Measurements from ENCODE around the gene SLC29A1. TPM values are rescaled to one million over a fixed set of nuclear protein-coding genes. Genes with fewer than 3 reads are reported as not detected.

SLC29A1 gene
- total and polyA plus RNA-seq, 7 donors = 4.2 to 195 (median 147) TPM

- no peak for DNase-seq
- TF ChIP-seq POLR2AphosphoS5 (IDR thresholded peaks at IDR 0.05) = no peak
- no peak for TF ChIP-seq POLR2A (IDR thresholded peaks at IDR 0.05)
- TF ChIP-seq CTCF (IDR thresholded peaks at IDR 0.05) = peak in 3 of 4 experiments; percentile 21 to 32 (median 32)
- TF ChIP-seq EP300 (IDR thresholded peaks at IDR 0.05) = no peak
- Histone ChIP-seq H3K36me3 (peaks cover 49 to 71% (median 65%) of the 10 kb centered on the region in 4 donors), H3K27ac (no peak overlapping the region), H3K9me3 (no peaks in the 10 kb centered on the region), H3K4me3 (no peak overlapping the region), H3K4me1 (peaks cover 0 to 34% (median 31%) of the 10 kb centered on the region in 4 donors), H3K27me3 (no peaks in the 10 kb centered on the region)
- WGBS, 2 donors = 60 to 72% methylated on average over 10 of the region's 10 CpGs
- intact Hi-C loops (cut with DNase I) = no loop called here
These were observed 30.1 kb downstream of the SLC29A1 start for GRCh38 chr6:44253307-44254101.

- H3K27ac ChIP-seq = no peak overlapping the region
- H3K27me3 ChIP-seq = no peaks in the 10 kb centered on the region
- no peaks in the 10 kb centered on the region for H3K9me3 ChIP-seq
- no peak for DNase-seq
- H3K4me3 ChIP-seq = no peak overlapping the region
- H3K4me1 ChIP-seq = peaks cover 0 to 26% (median 21%) of the 10 kb centered on the region in 4 donors
- no peak for TF ChIP-seq EP300 (IDR thresholded peaks at IDR 0.05)
- TF ChIP-seq POLR2AphosphoS5 (IDR thresholded peaks at IDR 0.05) = no peak
- TF ChIP-seq CTCF (IDR thresholded peaks at IDR 0.05) = no peak
- no peak for TF ChIP-seq POLR2A (IDR thresholded peaks at IDR 0.05)
- 80 to 83% methylated on average over 12 of the region's 12 CpGs for WGBS, 2 donors
- peaks cover 49 to 66% (median 59%) of the 10 kb centered on the region in 4 donors for H3K36me3 ChIP-seq
- intact Hi-C loops (cut with DNase I) = loop anchor here (5.0 kb wide), 1 partner anchor 157 kb away; no protein-coding TSS in a partner anchor
These were observed 31.1 kb downstream of the SLC29A1 start for GRCh38 chr6:44254191-44255104.

DNA sequence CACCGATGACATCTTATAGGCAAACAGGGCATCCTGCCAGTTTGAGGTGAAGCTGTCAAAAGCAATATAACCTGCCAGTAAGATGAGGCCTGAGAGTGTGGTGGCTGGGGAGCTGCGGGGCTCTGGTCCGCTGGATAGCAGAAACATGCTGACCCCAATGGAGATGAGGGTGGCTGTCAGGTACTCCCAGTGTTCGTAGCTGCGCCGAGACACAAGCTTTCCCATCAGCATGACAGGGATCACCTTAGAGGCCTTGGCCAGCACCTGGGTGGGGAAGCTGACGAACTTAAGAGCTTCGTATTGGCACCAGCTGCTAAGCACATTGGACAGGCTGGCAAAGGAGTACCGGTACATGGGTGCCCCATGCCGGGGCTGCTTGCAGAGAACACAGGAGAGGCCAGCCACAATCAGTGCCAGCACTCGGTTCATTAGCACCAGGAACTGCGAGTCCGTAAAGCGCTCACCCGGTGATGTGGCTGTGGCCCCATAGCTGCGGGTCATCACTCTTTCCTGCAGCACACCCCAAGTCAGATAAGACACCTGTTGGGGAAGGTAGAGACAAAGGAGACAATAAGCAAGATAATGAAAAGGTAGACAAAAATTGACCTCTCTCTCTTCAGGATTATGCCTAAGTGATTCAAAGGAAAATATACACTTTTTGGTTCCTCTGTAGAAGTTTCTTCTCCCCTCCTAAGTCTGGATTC lies 31.9 kb downstream of the SLC29A1 start:
- Histone ChIP-seq H3K4me3 (no peak overlapping the region), H3K27ac (peak overlapping the region in 3 of 4 donors; percentile 3 to 94 (median 13)), H3K36me3 (peaks cover 46 to 64% (median 55%) of the 10 kb centered on the region in 4 donors), H3K9me3 (no peaks in the 10 kb centered on the region), H3K4me1 (peaks cover 0 to 26% (median 19%) of the 10 kb centered on the region in 4 donors), H3K27me3 (no peaks in the 10 kb centered on the region)
- no peak for DNase-seq
- intact Hi-C loops (cut with DNase I) = loop anchor here (5.0 kb wide), 1 partner anchor 158 kb away; no protein-coding TSS in a partner anchor
- no peak for TF ChIP-seq EP300 (IDR thresholded peaks at IDR 0.05)
- TF ChIP-seq CTCF (IDR thresholded peaks at IDR 0.05) = no peak
- no peak for TF ChIP-seq POLR2AphosphoS5 (IDR thresholded peaks at IDR 0.05)
- TF ChIP-seq POLR2A (IDR thresholded peaks at IDR 0.05) = no peak
- WGBS, 2 donors = 59 to 74% methylated on average over 16 of the region's 16 CpGs
